PC-3 (cell line): Measurements from ENCODE around the gene CELF1.

Experiments
- EZH2 ChIP-seq: fragments of 300-600 bp; sonication (generic); IDR thresholded peaks from one replicate; pipeline ENCODE4 v1.6.1; 2017; ENCODE audit warnings: antibody characterized with exemption, mild to moderate bottlenecking, low read length; ENCODE audit not compliant: unreplicated experiment
- EZH2phosphoT487 ChIP-seq: fragments of 300-600 bp; sonication (generic); IDR thresholded peaks from 2 replicates; pipeline ENCODE4 v1.6.1; 2018; ENCODE audit warnings: mild to moderate bottlenecking, antibody characterized with exemption, low read length, borderline replicate concordance
- TF ChIP-seq, protein P1 (sequence below): fragments of 300-600 bp; sonication (generic); conservative IDR thresholded peaks from 2 replicates; pipeline ENCODE4 v1.5.1; 2017; ENCODE audit warnings: antibody characterized with exemption, low read depth, mild to moderate bottlenecking, low read length

- TF ChIP-seq, protein P1, sequence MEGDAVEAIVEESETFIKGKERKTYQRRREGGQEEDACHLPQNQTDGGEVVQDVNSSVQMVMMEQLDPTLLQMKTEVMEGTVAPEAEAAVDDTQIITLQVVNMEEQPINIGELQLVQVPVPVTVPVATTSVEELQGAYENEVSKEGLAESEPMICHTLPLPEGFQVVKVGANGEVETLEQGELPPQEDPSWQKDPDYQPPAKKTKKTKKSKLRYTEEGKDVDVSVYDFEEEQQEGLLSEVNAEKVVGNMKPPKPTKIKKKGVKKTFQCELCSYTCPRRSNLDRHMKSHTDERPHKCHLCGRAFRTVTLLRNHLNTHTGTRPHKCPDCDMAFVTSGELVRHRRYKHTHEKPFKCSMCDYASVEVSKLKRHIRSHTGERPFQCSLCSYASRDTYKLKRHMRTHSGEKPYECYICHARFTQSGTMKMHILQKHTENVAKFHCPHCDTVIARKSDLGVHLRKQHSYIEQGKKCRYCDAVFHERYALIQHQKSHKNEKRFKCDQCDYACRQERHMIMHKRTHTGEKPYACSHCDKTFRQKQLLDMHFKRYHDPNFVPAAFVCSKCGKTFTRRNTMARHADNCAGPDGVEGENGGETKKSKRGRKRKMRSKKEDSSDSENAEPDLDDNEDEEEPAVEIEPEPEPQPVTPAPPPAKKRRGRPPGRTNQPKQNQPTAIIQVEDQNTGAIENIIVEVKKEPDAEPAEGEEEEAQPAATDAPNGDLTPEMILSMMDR = no peak
- TF ChIP-seq EZH2 (no peak), EZH2phosphoT487 (no peak)
Observed at GRCh38 chr11:47514825-47515647, 37.9 kb downstream of the CELF1 start.
